ENCODE results near the gene DOCK1.

DNA sequence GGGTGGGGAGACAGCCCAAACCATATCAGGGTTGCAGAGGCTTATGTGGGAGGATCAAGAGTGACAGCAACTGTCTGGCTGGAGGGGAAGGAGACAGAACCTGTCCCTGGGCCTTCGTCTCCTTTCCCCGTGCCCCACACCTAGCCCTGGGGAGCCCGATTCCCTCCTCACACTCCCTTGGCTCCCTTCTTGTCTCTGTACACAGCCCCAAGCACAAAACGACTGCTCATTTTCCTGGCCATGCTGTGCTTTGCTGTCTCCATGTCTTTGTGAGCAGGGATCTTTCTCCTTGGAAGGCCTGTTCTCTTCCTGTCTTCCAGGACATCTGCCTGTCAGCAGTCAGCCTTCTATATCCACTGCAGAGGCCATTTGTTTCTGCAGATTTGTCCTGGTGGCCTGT lies 177.4 kb downstream of the DOCK1 start:
- TF ChIP-seq CTCF (IDR thresholded peaks at IDR 0.05) (no peak), POLR2A (IDR thresholded peaks at IDR 0.05) (no peak), EP300 (IDR thresholded peaks at IDR 0.05) (no peak), POLR2AphosphoS5 (IDR thresholded peaks at IDR 0.05) (no peak)
